Hepatocyte (in vitro differentiated cells): ENCODE results near the gene TMOD1. TPM values are rescaled to one million over a fixed set of nuclear protein-coding genes. Genes with fewer than 3 reads are reported as not detected.

ENCODE experiments used
- DNase-seq: peaks from one replicate; pipeline ENCODE4 v3.0.0-alpha.2; 2016; ENCODE audit warnings: low spot score
- H2AFZ ChIP-seq: fragments of 200-600 bp; sonication (generic); 2 replicates; pipeline ENCODE4 v1.6.0; 2016; ENCODE audit warnings: antibody characterized with exemption, mild to moderate bottlenecking
- H3K27ac ChIP-seq: fragments of 200-600 bp; sonication (generic); 2 replicates; pipeline ENCODE4 v1.5.1; 2016; ENCODE audit warnings: mild to moderate bottlenecking
- H3K27me3 ChIP-seq: fragments of 200-600 bp; sonication (generic); 2 replicates; pipeline ENCODE4 v1.6.1; 2016
- H3K36me3 ChIP-seq: fragments of 200-600 bp; sonication (generic); replicated peaks from 2 replicates; pipeline ENCODE4 v1.5.1; 2016; ENCODE audit warnings: low read depth; ENCODE audit not compliant: insufficient read depth
- H3K4me1 ChIP-seq: fragments of 200-600 bp; sonication (generic); 2 replicates; pipeline ENCODE4 v1.5.1; 2016; ENCODE audit warnings: mild to moderate bottlenecking, moderate library complexity; ENCODE audit not compliant: insufficient read depth
- H3K4me2 ChIP-seq: fragments of 200-600 bp; sonication (generic); 2 replicates; pipeline ENCODE4 v1.6.0; 2016
- H3K4me3 ChIP-seq: fragments of 200-600 bp; sonication (generic); 2 replicates; pipeline ENCODE4 v1.5.1; 2016; ENCODE audit warnings: mild to moderate bottlenecking
- H3K79me2 ChIP-seq: fragments of 200-600 bp; sonication (generic); 2 replicates; pipeline ENCODE4 v1.6.0; 2017; ENCODE audit warnings: mild to moderate bottlenecking
- H3K9me2 ChIP-seq: fragments of 200-600 bp; sonication (generic); replicated peaks from 2 replicates; pipeline ENCODE4 v1.6.0; 2017; ENCODE audit warnings: mild to moderate bottlenecking; ENCODE audit not compliant: insufficient read depth
- H3K9me3 ChIP-seq: fragments of 200-600 bp; sonication (generic); 2 replicates; pipeline ENCODE4 v1.5.1; 2016; ENCODE audit warnings: low read depth, mild to moderate bottlenecking
- H4K20me1 ChIP-seq: fragments of 200-600 bp; sonication (generic); 2 replicates; pipeline ENCODE4 v1.6.0; 2016; ENCODE audit warnings: mild to moderate bottlenecking; ENCODE audit not compliant: insufficient read depth, poor library complexity, severe bottlenecking
- CTCF ChIP-seq: fragments of 200-600 bp; sonication (generic); IDR thresholded peaks from 2 replicates; pipeline ENCODE4 v1.5.1; 2016; ENCODE audit warnings: antibody characterized with exemption, mild to moderate bottlenecking; ENCODE audit not compliant: poor library complexity
- EZH2 ChIP-seq: fragments of 200-600 bp; sonication (generic); IDR thresholded peaks from 2 replicates; pipeline ENCODE4 v1.6.1; 2016; ENCODE audit warnings: antibody characterized with exemption, mild to moderate bottlenecking, borderline replicate concordance
- EZH2phosphoT487 ChIP-seq: fragments of 200-600 bp; sonication (generic); IDR thresholded peaks from one replicate; pipeline ENCODE4 v1.6.1; 2018; ENCODE audit warnings: antibody characterized with exemption, mild to moderate bottlenecking, low read depth, moderate library complexity; ENCODE audit not compliant: unreplicated experiment, severe bottlenecking
- WGBS: methylation state at CpG from one replicate; pipeline ENCODE4 v1.1.6; 2016; ENCODE audit warnings: low lambda C conversion rate; ENCODE audit errors: missing lambda C conversion rate; 5-methylcytosine and 5-hydroxymethylcytosine counted together
- polyA plus RNA-seq: library from polyadenylated mRNA; unstranded; fragments of >200 nt; fragmentation: Nextera tagmentation; extraction: Ambion mirVana; gene quantifications from 2 replicates; pipeline ENCODE4 v1.2.1, GENCODE V29; 2016
- total RNA-seq: library from RNA; depleted of rRNA; stranded (reverse); fragments of >200 nt; gene quantifications from 2 replicates; pipeline ENCODE4 v1.2.3, GENCODE V29; 2014

The TMOD1 gene
- total and polyA plus RNA-seq, 2 experiments from 2014 or later = 0.47 to 3.5 TPM

GRCh38 chr9:97515662-97516061, 14.2 kb downstream of the TMOD1 start:
- Histone ChIP-seq H3K27ac (no peak overlapping the region), H3K36me3 (no peaks in the 10 kb centered on the region), H3K27me3 (no peaks in the 10 kb centered on the region), H3K9me3 (no peaks in the 10 kb centered on the region), H3K9me2 (no peaks in the 10 kb centered on the region), H4K20me1 (no peaks in the 10 kb centered on the region), H3K4me1 (no peaks in the 10 kb centered on the region), H3K4me2 (no peak overlapping the region), H3K4me3 (no peak overlapping the region), H2AFZ (no peak overlapping the region), H3K79me2 (no peaks in the 10 kb centered on the region)
- 62% methylated on average over 6 of the region's 6 CpGs for WGBS
- TF ChIP-seq CTCF = no peak
- no peak for DNase-seq

- no peaks in the 10 kb centered on the region for H3K36me3 ChIP-seq
- no peak overlapping the region for H3K4me3 ChIP-seq
- no peaks in the 10 kb centered on the region for H3K27me3 ChIP-seq
- no peaks in the 10 kb centered on the region for H3K9me2 ChIP-seq
- no peak overlapping the region for H2AFZ ChIP-seq
- H3K4me1 ChIP-seq = no peaks in the 10 kb centered on the region
- H4K20me1 ChIP-seq = no peaks in the 10 kb centered on the region
- no peak for TF ChIP-seq CTCF
- TF ChIP-seq EZH2 = no peak
- no peak for TF ChIP-seq EZH2phosphoT487
- no peak overlapping the region for H3K27ac ChIP-seq
- DNase-seq = no peak
- 78% methylated on average over 8 of the region's 8 CpGs for WGBS
- H3K79me2 ChIP-seq = no peaks in the 10 kb centered on the region
- H3K4me2 ChIP-seq = no peak overlapping the region
- no peaks in the 10 kb centered on the region for H3K9me3 ChIP-seq
These were observed 14.6 kb downstream of the TMOD1 start for GRCh38 chr9:97516111-97516510.

GRCh38 chr9:97517331-97518089, 16.0 kb downstream of the TMOD1 start:
- no peak overlapping the region for H3K27ac ChIP-seq
- no peak overlapping the region for H2AFZ ChIP-seq
- no peaks in the 10 kb centered on the region for H3K27me3 ChIP-seq
- H3K9me2 ChIP-seq = no peaks in the 10 kb centered on the region
- no peaks in the 10 kb centered on the region for H3K79me2 ChIP-seq
- no peaks in the 10 kb centered on the region for H3K4me1 ChIP-seq
- no peaks in the 10 kb centered on the region for H3K36me3 ChIP-seq
- DNase-seq = no peak
- TF ChIP-seq EZH2phosphoT487 = no peak
- TF ChIP-seq CTCF = no peak
- no peak for TF ChIP-seq EZH2
- H3K4me2 ChIP-seq = no peak overlapping the region
- WGBS = 88% methylated on average over 11 of the region's 14 CpGs
- no peak overlapping the region for H3K4me3 ChIP-seq
- no peaks in the 10 kb centered on the region for H3K9me3 ChIP-seq
- H4K20me1 ChIP-seq = no peaks in the 10 kb centered on the region
